Measurements from ENCODE around the gene C2CD4A.

The C2CD4A gene

DNA sequence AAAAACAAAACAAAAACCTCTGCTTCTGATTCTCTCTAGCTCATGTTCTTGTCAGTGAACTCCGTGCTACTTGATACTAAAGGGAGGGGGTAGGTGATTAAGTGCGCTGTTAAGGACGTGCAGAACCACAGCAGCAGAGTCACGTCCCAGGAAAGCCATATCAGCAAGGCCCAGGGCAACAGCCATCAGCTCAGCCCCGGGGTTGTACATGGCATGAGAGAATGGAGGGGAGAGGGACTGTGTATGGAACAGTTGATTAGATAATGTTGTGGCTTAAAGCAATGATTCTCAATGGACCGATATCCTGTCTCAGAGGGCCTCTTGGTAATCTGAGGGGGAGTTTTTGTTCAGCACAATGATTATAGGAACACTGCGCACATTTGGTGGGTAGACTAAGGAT, 27.6 kb downstream of the C2CD4A start:
- Histone ChIP-seq H3K4me2 (ENCODE audit: low read length) (no peak overlapping the region), H3K27ac (no peak overlapping the region), H2AFZ (no peak overlapping the region), H3K27me3 (ENCODE audit: control insufficient read depth, insufficient read depth, low read length) (no peaks in the 10 kb centered on the region), H3K9ac (no peak overlapping the region), H3K36me3 (ENCODE audit: control insufficient read depth, insufficient read depth, low read length) (no peaks in the 10 kb centered on the region), H3K4me3 (ENCODE audit: low read depth, low read length) (no peak overlapping the region), H3K9me3 (ENCODE audit: control insufficient read depth, low read length) (no peaks in the 10 kb centered on the region), H3K4me1 (no peaks in the 10 kb centered on the region), H3K79me2 (no peaks in the 10 kb centered on the region)
- TF ChIP-seq, protein P1, sequence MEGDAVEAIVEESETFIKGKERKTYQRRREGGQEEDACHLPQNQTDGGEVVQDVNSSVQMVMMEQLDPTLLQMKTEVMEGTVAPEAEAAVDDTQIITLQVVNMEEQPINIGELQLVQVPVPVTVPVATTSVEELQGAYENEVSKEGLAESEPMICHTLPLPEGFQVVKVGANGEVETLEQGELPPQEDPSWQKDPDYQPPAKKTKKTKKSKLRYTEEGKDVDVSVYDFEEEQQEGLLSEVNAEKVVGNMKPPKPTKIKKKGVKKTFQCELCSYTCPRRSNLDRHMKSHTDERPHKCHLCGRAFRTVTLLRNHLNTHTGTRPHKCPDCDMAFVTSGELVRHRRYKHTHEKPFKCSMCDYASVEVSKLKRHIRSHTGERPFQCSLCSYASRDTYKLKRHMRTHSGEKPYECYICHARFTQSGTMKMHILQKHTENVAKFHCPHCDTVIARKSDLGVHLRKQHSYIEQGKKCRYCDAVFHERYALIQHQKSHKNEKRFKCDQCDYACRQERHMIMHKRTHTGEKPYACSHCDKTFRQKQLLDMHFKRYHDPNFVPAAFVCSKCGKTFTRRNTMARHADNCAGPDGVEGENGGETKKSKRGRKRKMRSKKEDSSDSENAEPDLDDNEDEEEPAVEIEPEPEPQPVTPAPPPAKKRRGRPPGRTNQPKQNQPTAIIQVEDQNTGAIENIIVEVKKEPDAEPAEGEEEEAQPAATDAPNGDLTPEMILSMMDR (IDR thresholded peaks at IDR 0.05) = no peak

- Histone ChIP-seq H3K79me2 (no peaks in the 10 kb centered on the region), H3K27me3 (ENCODE audit: control insufficient read depth, insufficient read depth, low read length) (no peaks in the 10 kb centered on the region), H3K4me2 (ENCODE audit: low read length) (no peak overlapping the region), H3K27ac (no peak overlapping the region), H3K4me1 (no peaks in the 10 kb centered on the region), H3K9me3 (ENCODE audit: control insufficient read depth, low read length) (no peaks in the 10 kb centered on the region), H2AFZ (no peak overlapping the region), H3K36me3 (ENCODE audit: control insufficient read depth, insufficient read depth, low read length) (no peaks in the 10 kb centered on the region), H3K9ac (no peak overlapping the region), H3K4me3 (ENCODE audit: low read depth, low read length) (no peak overlapping the region)
- TF ChIP-seq, protein P1 (IDR thresholded peaks at IDR 0.05) = no peak
Observed at GRCh38 chr15:62099094-62099601, 32.4 kb downstream of the C2CD4A start.

DNA sequence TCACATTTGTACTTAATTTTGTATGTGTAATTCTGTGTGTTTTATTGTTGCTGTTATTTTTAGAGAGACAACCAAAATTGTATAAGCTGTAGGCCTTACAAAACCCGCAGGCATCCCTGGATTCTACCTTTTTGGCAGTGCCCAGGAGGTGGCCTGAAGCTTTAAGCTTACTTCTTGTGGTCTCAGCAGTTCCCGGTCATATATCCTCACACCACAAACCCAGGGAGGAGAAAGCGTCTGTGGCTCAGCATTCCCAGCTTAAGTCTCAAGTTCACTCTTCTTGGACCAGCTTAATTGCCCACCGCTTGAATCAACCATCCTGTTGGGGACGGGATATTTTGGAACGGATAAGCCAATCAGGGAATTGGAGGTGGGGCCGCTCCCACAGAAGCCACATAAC, 36.7 kb downstream of the C2CD4A start:
- H3K27me3 ChIP-seq (ENCODE audit: control insufficient read depth, insufficient read depth, low read length) = no peaks in the 10 kb centered on the region
- H2AFZ ChIP-seq = no peak overlapping the region
- TF ChIP-seq, protein P1 (IDR thresholded peaks at IDR 0.05) = no peak

DNA sequence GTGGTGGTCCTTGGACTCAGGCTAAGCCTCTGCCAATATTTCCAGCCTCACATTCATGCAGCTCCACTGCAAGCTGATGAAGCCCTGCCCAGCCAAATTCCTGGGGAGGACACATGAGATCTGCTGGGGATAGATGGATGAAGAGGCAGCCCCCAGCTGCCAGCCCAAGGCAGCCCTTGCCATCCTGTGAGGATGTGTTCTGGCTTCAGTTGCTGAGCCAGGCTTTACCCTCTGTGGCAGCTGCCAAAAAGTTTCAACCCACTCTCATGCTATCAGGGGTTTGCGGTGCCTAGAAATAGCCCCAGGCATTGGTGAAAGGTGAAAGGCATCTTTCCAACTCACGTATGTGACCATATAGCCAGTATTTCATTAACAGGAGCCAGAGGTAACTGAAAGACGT, 37.6 kb downstream of the C2CD4A start:
- Histone ChIP-seq H3K36me3 (ENCODE audit: control insufficient read depth, insufficient read depth, low read length) (no peaks in the 10 kb centered on the region), H3K4me2 (ENCODE audit: low read length) (no peak overlapping the region), H3K4me1 (no peaks in the 10 kb centered on the region), H3K9ac (no peak overlapping the region), H3K79me2 (no peaks in the 10 kb centered on the region), H3K4me3 (ENCODE audit: low read depth, low read length) (no peak overlapping the region), H3K27me3 (ENCODE audit: control insufficient read depth, insufficient read depth, low read length) (no peaks in the 10 kb centered on the region), H3K27ac (no peak overlapping the region), H3K9me3 (ENCODE audit: control insufficient read depth, low read length) (no peaks in the 10 kb centered on the region), H2AFZ (no peak overlapping the region)
- TF ChIP-seq, protein P1 (IDR thresholded peaks at IDR 0.05) = no peak

More for the DNA sequence above, 36.7 kb downstream of the C2CD4A start:
- H3K9me3 ChIP-seq (ENCODE audit: control insufficient read depth, low read length) = no peaks in the 10 kb centered on the region
- H3K4me3 ChIP-seq (ENCODE audit: low read depth, low read length) = no peak overlapping the region
- no peak overlapping the region for H3K4me2 ChIP-seq (ENCODE audit: low read length)
- H3K79me2 ChIP-seq = no peaks in the 10 kb centered on the region
- no peaks in the 10 kb centered on the region for H3K4me1 ChIP-seq
- H3K36me3 ChIP-seq (ENCODE audit: control insufficient read depth, insufficient read depth, low read length) = no peaks in the 10 kb centered on the region
- no peak overlapping the region for H3K9ac ChIP-seq
- H3K27ac ChIP-seq = no peak overlapping the region

- H2AFZ ChIP-seq = no peak overlapping the region
- no peak overlapping the region for H3K9ac ChIP-seq
- TF ChIP-seq, protein P1 (IDR thresholded peaks at IDR 0.05) = no peak
- H3K36me3 ChIP-seq (ENCODE audit: control insufficient read depth, insufficient read depth, low read length) = no peaks in the 10 kb centered on the region
- H3K4me2 ChIP-seq (ENCODE audit: low read length) = no peak overlapping the region
- H3K27ac ChIP-seq = no peak overlapping the region
- H3K27me3 ChIP-seq (ENCODE audit: control insufficient read depth, insufficient read depth, low read length) = no peaks in the 10 kb centered on the region
- H3K79me2 ChIP-seq = no peaks in the 10 kb centered on the region
- no peak overlapping the region for H3K4me3 ChIP-seq (ENCODE audit: low read depth, low read length)
- no peaks in the 10 kb centered on the region for H3K4me1 ChIP-seq
- no peaks in the 10 kb centered on the region for H3K9me3 ChIP-seq (ENCODE audit: control insufficient read depth, low read length)
Observed at GRCh38 chr15:62104846-62105245, 38.1 kb downstream of the C2CD4A start.

All from parathyroid adenoma (tissue), 2 donors.